IMR-90 (cell line): ENCODE results near the gene FAM219A. TPM values are rescaled to one million over a fixed set of nuclear protein-coding genes. Genes with fewer than 3 reads are reported as not detected.

Experiments used
- ATAC-seq: fragments of 200-7000 bp; cut with Tn5 transposase; 2 replicates; pipeline ENCODE4 v1.9.1; 2020; ENCODE audit warnings: low read depth, mild to moderate bottlenecking, moderate library complexity
- BruUV-seq: library from RNA; stranded (reverse); fragments of 400-500 nt; replicated peaks from 2 replicates; lab custom pipeline; 2021; lab: Mats Ljungman, UMichigan
- CTCF ChIA-PET: fragments of 300-600 bp; formaldehyde crosslinking; extraction: SDS; loops from one replicate; lab custom pipeline; 2021; ENCODE audit warnings: antibody characterized with exemption; lab: Yijun Ruan, JAX
- POLR2A ChIA-PET: fragments of 300-600 bp; sonication (Branson Sonifier 250); formaldehyde crosslinking; loops from one replicate; lab custom pipeline; 2022; ENCODE audit warnings: antibody characterized with exemption; ENCODE audit not compliant: unreplicated experiment; lab: Charles Lee
- DNase-seq: peaks from one replicate; pipeline ENCODE4 v3.0.0; 2013
- H2AFZ ChIP-seq: replicated peaks from 2 replicates; pipeline ENCODE3; 2013; ENCODE audit warnings: low read length, mild to moderate bottlenecking; ENCODE audit not compliant: poor library complexity
- H2AK5ac ChIP-seq: 2 replicates; pipeline ENCODE4 v1.6.1; 2013; ENCODE audit warnings: low read depth, low read length, inconsistent platforms
- H2AK9ac ChIP-seq: replicated peaks from 2 replicates; pipeline ENCODE3; 2013; ENCODE audit warnings: mild to moderate bottlenecking, low read depth, low read length, moderate library complexity; ENCODE audit not compliant: poor library complexity
- H2BK120ac ChIP-seq: 2 replicates; pipeline ENCODE4 v1.6.1; 2013; ENCODE audit warnings: low read depth, low read length, inconsistent platforms
- H2BK15ac ChIP-seq: 3 replicates; pipeline ENCODE4 v1.6.1; 2013; ENCODE audit warnings: low read depth, low read length, inconsistent platforms
- H2BK20ac ChIP-seq: 2 replicates; pipeline ENCODE4 v1.6.1; 2013; ENCODE audit warnings: low read depth, mild to moderate bottlenecking, inconsistent platforms, low read length, moderate library complexity
- H2BK5ac ChIP-seq: 2 replicates; pipeline ENCODE4 v1.6.1; 2013; ENCODE audit warnings: mild to moderate bottlenecking, low read depth, low read length, inconsistent platforms; ENCODE audit not compliant: poor library complexity, severe bottlenecking
- H3K14ac ChIP-seq: replicated peaks from 2 replicates; pipeline ENCODE4 v1.6.1; 2013; ENCODE audit warnings: low read depth, low read length, inconsistent platforms
- H3K18ac ChIP-seq: 2 replicates; pipeline ENCODE4 v1.6.1; 2013; ENCODE audit warnings: low read depth, low read length, control low read depth
- H3K23ac ChIP-seq: 2 replicates; pipeline ENCODE4 v1.6.1; 2013; ENCODE audit warnings: low read depth, low read length, inconsistent platforms
- H3K27ac ChIP-seq: 2 replicates; pipeline ENCODE4 v1.5.1; 2013; ENCODE audit warnings: mild to moderate bottlenecking, control low read depth, low read length; ENCODE audit not compliant: insufficient read depth
- H3K27me3 ChIP-seq: 2 replicates; pipeline ENCODE4 v1.6.1; 2013; ENCODE audit warnings: low read length; ENCODE audit not compliant: control insufficient read depth, insufficient read depth
- H3K36me3 ChIP-seq: 2 replicates; pipeline ENCODE4 v1.6.1; 2013; ENCODE audit warnings: low read length, mixed read lengths; ENCODE audit not compliant: control insufficient read depth, insufficient read depth
- H3K4ac ChIP-seq: 2 replicates; pipeline ENCODE4 v1.6.1; 2013; ENCODE audit warnings: low read depth, low read length, inconsistent platforms
- H3K4me1 ChIP-seq: 2 replicates; pipeline ENCODE4 v1.6.1; 2013; ENCODE audit warnings: low read length, mixed read lengths; ENCODE audit not compliant: control insufficient read depth, insufficient read depth
- H3K4me2 ChIP-seq: 2 replicates; pipeline ENCODE4 v1.6.1; 2013; ENCODE audit warnings: low read depth, mild to moderate bottlenecking, control low read depth, low read length, moderate library complexity
- H3K4me3 ChIP-seq: 2 replicates; pipeline ENCODE4 v1.5.1; 2013; ENCODE audit warnings: low read depth, mild to moderate bottlenecking, control low read depth, low read length, moderate library complexity; ENCODE audit not compliant: insufficient read depth
- H3K56ac ChIP-seq: 2 replicates; pipeline ENCODE4 v1.6.1; 2013; ENCODE audit warnings: low read length, inconsistent platforms; ENCODE audit not compliant: insufficient read depth; ENCODE audit errors: extremely low read depth
- H3K79me1 ChIP-seq, 2 experiments: 2 replicates each; pipeline ENCODE4 v1.6.1; 2013; ENCODE audit warnings: low read length in 2 of 2, inconsistent platforms in 1 of 2, low read depth in 1 of 2
- H3K9ac ChIP-seq: 2 replicates; pipeline ENCODE4 v1.6.1; 2013; ENCODE audit warnings: low read depth, low read length, control low read depth
- H3K9me1 ChIP-seq: 2 replicates; pipeline ENCODE4 v1.6.1; 2013; ENCODE audit warnings: low read length, inconsistent platforms; ENCODE audit not compliant: insufficient read depth
- H3K9me3 ChIP-seq: 2 replicates; pipeline ENCODE4 v1.6.1; 2013; ENCODE audit warnings: low read length; ENCODE audit not compliant: control insufficient read depth, insufficient read depth
- H4K20me1 ChIP-seq: 2 replicates; pipeline ENCODE4 v1.6.1; 2013; ENCODE audit warnings: low read length, inconsistent platforms; ENCODE audit not compliant: insufficient read depth
- H4K5ac ChIP-seq: 2 replicates; pipeline ENCODE4 v1.6.1; 2013; ENCODE audit warnings: mild to moderate bottlenecking, low read depth, low read length, control low read depth
- H4K8ac ChIP-seq, 2 experiments: 2 replicates each; pipeline ENCODE4 v1.6.1; 2013; ENCODE audit warnings: low read depth in 2 of 2, low read length in 2 of 2, control low read depth in 1 of 2, inconsistent platforms in 1 of 2
- H4K91ac ChIP-seq: 2 replicates; pipeline ENCODE4 v1.6.1; 2013; ENCODE audit warnings: low read depth, low read length, inconsistent platforms; ENCODE audit not compliant: insufficient read depth
- BHLHE40 ChIP-seq: fragments of 150-350 bp; IDR thresholded peaks from 2 replicates; pipeline ENCODE4 v1.6.1; 2016; ENCODE audit warnings: mild to moderate bottlenecking, low read depth, low read length
- CHD1 ChIP-seq: IDR thresholded peaks from 2 replicates; pipeline ENCODE4 v1.6.1; 2012; ENCODE audit warnings: low read depth, low read length, improper control_type of control experiment
- ELK1 ChIP-seq: fragments of 150-350 bp; IDR thresholded peaks from 2 replicates; pipeline ENCODE4 v1.6.1; 2016; ENCODE audit warnings: low read depth, mild to moderate bottlenecking, low read length, moderate library complexity, borderline replicate concordance
- FOS ChIP-seq: fragments of 150-350 bp; IDR thresholded peaks from 2 replicates; pipeline ENCODE4 v1.6.1; 2016; ENCODE audit warnings: low read depth, low read length
- MAZ ChIP-seq: IDR thresholded peaks from 2 replicates; pipeline ENCODE4 v1.6.1; 2012; ENCODE audit warnings: low read depth, mild to moderate bottlenecking, low read length, improper control_type of control experiment, moderate library complexity, borderline replicate concordance
- MXI1 ChIP-seq: IDR thresholded peaks from 2 replicates; pipeline ENCODE4 v1.6.1; 2012; ENCODE audit warnings: low read depth, mild to moderate bottlenecking, low read length, moderate library complexity, borderline replicate concordance
- NFE2L2 ChIP-seq: fragments of 150-350 bp; IDR thresholded peaks from 2 replicates; pipeline ENCODE4 v1.6.1; 2016; ENCODE audit warnings: low read depth, mild to moderate bottlenecking, low read length
- RAD21 ChIP-seq: IDR thresholded peaks from 2 replicates; pipeline ENCODE4 v1.6.1; 2012; ENCODE audit warnings: low read length, improper control_type of control experiment
- SMC3 ChIP-seq: fragments of 150-350 bp; IDR thresholded peaks from 2 replicates; pipeline ENCODE4 v1.6.1; 2016; ENCODE audit warnings: low read depth, mild to moderate bottlenecking, antibody characterized with exemption, low read length, moderate library complexity
- USF2 ChIP-seq: fragments of 150-350 bp; IDR thresholded peaks from 2 replicates; pipeline ENCODE4 v1.6.1; 2017; ENCODE audit warnings: mild to moderate bottlenecking, antibody characterized with exemption, low read length, low read depth
- dilution Hi-C: fragments of 300-500 bp; cut with HindIII; formaldehyde crosslinking; loops from one replicate; pipeline ENCODE4 v1.14.3; 2018; ENCODE audit warnings: low sequenced_read_pairs; ENCODE audit not compliant: unreplicated experiment
- in situ Hi-C: fragments of 300-500 bp; cut with MboI; formaldehyde crosslinking; loops from 3 replicates; pipeline ENCODE4 v1.14.3; 2019; ENCODE audit warnings: low sequenced_read_pairs, inconsistent platforms, mixed read lengths
- intact Hi-C: fragments of 100-400 bp; cut with micrococcal nuclease; formaldehyde crosslinking; loops from 2 replicates; pipeline ENCODE4 v1.10.0; 2022
- polyA plus RNA-seq, 3 experiments: library from polyadenylated mRNA; depleted of rRNA; stranded (reverse); fragments of >200 nt; gene quantifications; 2 replicates each; pipeline ENCODE4 v1.2.3, GENCODE V29; 2012; ENCODE audit warnings: low replicate concordance in 1 of 3
- total RNA-seq: library from RNA; depleted of rRNA; stranded (reverse); fragments of >200 nt; gene quantifications from 2 replicates; pipeline ENCODE4 v1.2.3, GENCODE V29; 2012

The FAM219A gene
- total and polyA plus RNA-seq, 2 of the 4 experiments (the other 2 are of a cell fraction): 4.8 to 20.8 TPM

GRCh38 chr9:34484678-34485077, 26.3 kb upstream of the FAM219A start:
- no peaks in the 10 kb centered on the region; the same call in 1 of the 2 replicates for H4K20me1 ChIP-seq
- no peaks in the 10 kb centered on the region for H3K36me3 ChIP-seq
- H3K23ac ChIP-seq: no peak overlapping the region
- no TSS peak for BruUV-seq
- H2AK5ac ChIP-seq: no peak overlapping the region
- no peak overlapping the region for H2BK5ac ChIP-seq
- no peak overlapping the region for H2BK20ac ChIP-seq
- no peak overlapping the region for H2AK9ac ChIP-seq
- H3K27me3 ChIP-seq: peaks cover 24% of the 10 kb centered on the region
- no peak overlapping the region for H3K14ac ChIP-seq
- TF ChIP-seq USF2 (no peak), MXI1 (no peak), CHD1 (no peak), BHLHE40 (no peak), ELK1 (no peak), SMC3 (no peak), MAZ (no peak), FOS (no peak), NFE2L2 (no peak), RAD21 (no peak)
- no peak overlapping the region for H3K27ac ChIP-seq
- no peaks in the 10 kb centered on the region for H3K9me1 ChIP-seq
- H3K18ac ChIP-seq: no peak overlapping the region
- ChIA-PET CTCF (interaction anchor here (0.6 to 1.6 kb wide), 2 partner anchors 34 to 81 kb away, joined by 3 to 4 read pairs; no protein-coding TSS in a partner anchor), POLR2A (no interaction called here)
- H3K9ac ChIP-seq: no peak overlapping the region
- intact Hi-C loops (no loop called here), dilution Hi-C loops (no loop called here), in situ Hi-C loops (no loop called here)
- H3K4ac ChIP-seq: no peak overlapping the region
- H2BK15ac ChIP-seq: no peak overlapping the region
- H4K5ac ChIP-seq: no peak overlapping the region
- H3K56ac ChIP-seq: no peak overlapping the region
- no peak overlapping the region for H4K91ac ChIP-seq
- no peak overlapping the region for H3K4me3 ChIP-seq
- H3K4me2 ChIP-seq: no peak overlapping the region
- no peaks in the 10 kb centered on the region for H3K79me1 ChIP-seq
- no peak overlapping the region for H2AFZ ChIP-seq
- no peak overlapping the region for H4K8ac ChIP-seq
- H3K4me1 ChIP-seq: no peaks in the 10 kb centered on the region
- ATAC-seq: no peak
- H3K9me3 ChIP-seq: no peaks in the 10 kb centered on the region
- no peak for DNase-seq
- H2BK120ac ChIP-seq: no peak overlapping the region
